GM04504 (cell line): ENCODE data around the gene COX7A1.
A peak's percentile ranks its signal among the peaks of the same experiment; 100 is the strongest.
"Not testable (repeated sequence)": the region's sequence is repeated elsewhere in the genome, so short reads cannot be mapped to it uniquely, and the experiment has no call there.

Source experiments
- DNase-seq: peaks from one replicate; pipeline ENCODE4 v3.0.0-alpha.2; 2012; ENCODE audit warnings: low read depth

The COX7A1 gene

DNA sequence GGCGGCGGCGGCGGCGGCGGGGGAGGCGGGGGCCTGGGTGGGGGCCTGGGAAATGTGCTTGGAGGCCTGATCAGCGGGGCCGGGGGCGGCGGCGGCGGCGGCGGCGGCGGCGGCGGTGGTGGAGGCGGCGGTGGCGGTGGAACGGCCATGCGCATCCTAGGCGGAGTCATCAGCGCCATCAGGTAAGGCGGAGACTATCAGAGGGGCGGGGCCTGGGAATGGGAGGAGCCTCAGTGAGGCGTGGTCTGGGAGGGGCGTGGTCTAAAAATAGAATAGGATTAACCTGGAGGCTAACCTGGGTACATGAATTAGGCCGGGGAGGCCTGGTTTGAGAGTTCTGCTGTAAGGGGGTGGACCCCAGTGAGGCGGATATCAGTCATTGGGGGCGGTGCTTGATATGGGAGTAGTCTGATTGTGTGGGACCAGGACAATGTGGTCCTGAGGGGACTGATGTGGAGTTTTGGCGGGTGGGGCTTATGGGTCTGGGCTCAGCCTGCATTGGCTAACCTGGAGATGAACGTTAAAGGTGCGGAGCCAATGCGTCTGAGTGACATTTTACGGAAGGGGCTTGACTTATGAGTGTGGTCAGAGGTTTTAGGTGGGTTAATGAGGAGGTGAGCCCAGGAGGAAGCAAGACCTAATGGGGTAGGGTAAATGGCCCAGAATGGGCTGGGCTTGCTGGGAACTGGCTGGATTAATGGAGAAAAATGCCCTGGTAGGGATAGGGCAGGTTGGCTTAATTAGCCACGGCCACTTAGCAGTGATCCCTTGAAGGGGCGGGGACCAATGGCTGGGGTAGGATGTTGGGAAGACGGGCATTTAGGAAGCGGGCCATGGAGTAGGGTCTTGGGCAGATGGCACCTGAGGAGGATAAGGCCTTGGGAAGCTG, 11.0 kb downstream of the COX7A1 start:
- DNase-seq: peak; percentile 61

DNA sequence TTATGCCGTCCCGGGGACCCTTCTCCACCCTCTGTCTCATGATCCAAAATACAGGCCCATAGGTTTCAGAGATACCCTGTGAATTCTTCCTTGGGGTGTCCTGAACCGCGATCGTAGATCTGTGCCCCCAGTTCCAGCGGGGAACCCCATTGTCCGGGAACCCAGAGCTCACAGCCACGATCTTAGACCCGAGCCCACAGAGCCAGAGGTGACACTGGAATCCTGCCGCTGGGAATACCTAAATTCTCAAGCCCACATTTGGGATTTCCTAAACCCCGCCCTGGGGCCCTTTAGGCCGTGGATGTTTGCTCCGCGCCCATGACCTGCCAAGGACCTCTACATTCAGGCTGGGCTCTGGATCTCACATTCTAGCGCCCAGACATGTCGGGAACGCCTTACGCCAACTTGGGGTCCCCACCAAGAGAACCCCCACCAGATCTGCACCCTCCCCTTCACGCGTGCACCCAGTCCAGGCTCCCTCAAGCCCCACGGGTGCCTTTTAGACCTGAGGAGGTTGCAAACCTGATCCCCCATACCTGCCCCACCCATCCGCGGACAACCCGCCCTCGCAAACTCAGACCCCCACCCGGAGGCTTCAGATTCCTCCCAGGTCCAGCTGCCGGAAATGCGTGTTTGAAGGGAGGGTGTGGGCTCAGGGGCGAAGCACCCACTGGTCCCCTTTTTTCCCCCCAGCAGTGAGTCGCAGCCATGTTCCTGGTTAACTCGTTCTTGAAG, 11.8 kb downstream of the COX7A1 start:
- no peak for DNase-seq

DNA sequence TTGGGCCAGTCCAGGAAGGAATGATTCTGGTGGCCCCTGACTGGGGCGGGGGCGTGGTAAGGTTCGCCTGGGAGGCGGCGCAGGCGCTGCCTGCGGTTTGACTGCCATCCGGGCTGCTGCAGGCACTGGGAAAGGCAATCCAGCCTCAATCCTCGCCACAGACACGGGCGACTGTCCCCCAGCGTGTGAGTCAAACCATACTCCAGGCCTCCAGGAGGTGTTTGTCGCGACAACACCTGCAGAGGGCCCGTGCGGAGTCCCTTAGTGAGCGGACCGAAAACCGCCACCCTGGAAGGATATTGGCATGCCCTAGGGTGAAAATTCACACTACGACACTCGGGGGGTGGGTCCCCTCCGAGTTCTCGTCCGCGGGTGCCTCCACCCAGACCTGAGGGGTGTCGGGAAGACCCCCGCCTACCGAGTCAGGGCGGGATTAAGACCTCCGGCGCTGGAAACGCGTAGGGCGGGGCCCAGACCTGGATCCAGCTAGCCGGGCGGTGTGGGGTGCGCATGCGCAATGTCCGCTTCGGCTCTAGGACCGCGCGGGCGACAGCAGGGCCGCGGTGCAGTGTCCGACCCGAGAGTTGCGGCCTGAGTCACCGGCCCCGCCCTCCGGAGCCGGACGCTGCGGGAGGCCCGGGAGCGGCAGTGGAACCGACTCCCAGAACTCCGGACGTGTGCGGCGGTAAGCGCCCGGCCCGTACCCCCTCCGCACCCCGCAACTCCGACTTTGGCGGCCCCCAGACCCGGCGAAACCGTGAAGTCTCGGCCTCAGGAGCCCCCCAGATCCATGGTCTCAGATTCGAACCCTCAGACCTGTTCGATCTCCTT, 12.6 kb downstream of the COX7A1 start, which contains the start of gene CAPNS1:
Gene CAPNS1 (plus strand): TSS at position 594 of the 831 bp plus-strand sequence. CDS start 946 bp downstream, outside the sequence.
- DNase-seq: peak; percentile 90

GRCh38 chr19:36139120-36139472, 13.2 kb downstream of the COX7A1 start:
- no peak for DNase-seq

DNA sequence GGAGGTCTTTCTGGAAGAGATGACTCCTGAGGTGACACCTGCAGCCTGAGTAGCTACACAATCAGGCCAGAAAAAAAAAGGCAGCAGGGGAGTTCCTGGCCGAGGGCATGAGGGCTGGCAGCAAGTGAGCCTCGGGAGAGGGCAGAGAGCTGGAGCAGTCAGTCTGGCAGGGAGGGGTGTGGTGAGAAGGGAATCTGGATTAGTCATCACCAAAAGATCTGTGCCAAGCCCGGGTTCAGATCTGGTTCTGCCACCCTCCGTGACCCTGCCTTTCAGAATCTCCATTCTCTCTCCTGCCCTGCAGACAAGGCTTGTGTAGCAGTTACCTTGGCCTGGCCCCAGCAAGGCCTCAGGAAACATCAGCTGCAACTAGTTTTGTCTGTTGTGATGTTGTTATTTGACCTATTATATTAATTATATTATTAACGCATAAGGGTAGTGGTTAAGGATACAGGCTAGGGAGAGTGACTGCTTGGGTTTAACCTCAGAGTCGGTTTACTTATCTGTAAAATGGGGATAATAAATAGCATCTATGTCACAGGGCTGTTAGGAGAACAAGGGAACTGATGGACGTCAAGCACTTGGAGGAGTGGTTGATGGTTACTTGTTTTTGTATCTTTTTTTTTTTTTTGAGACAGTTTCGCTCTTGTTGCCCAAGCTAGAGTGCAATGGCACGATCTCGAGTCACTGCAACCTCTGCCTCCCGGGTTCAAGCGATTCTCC, 15.1 kb downstream of the COX7A1 start:
- DNase-seq: no peak

DNA sequence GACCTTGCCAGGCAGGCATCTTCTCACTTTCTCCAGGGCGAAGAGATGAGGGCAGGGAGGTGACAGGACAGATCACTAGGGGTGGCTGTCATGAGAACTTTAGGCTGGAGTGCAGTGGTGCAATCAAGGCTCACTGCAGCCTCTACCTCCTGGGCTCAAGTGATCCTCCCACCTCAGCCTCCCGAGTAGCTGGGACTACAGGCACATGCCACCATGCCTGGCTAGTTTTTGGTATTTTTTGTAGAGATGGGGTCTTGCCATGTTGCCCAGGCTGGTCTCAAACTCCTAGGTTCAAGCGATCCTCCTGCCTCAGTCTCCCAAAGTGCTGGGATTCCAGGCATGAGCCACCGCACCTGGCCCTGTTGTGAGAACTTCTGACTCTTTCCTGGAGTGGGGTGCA, 17.4 kb downstream of the COX7A1 start:
- DNase-seq: not testable (repeated sequence)

DNA sequence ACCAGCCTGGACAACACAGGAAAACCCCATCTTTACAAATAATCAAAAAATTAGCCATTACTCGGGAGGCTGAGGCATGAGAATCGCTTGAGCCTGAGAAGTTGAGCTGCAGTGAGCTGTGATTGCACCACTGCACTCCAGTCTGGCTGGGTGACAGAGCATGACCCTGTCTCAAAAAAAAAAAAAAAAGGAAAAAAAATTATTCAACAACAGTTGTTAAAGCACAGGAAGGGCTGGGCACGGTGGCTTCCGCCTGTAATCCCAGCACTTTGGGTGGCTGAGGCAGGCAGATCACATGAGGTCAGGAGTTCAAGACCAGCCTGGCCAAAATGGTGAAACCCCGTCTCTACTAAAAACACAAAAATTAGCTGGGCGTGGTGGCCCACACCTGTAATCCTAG, 21.0 kb downstream of the COX7A1 start:
- not testable (repeated sequence) for DNase-seq

DNA sequence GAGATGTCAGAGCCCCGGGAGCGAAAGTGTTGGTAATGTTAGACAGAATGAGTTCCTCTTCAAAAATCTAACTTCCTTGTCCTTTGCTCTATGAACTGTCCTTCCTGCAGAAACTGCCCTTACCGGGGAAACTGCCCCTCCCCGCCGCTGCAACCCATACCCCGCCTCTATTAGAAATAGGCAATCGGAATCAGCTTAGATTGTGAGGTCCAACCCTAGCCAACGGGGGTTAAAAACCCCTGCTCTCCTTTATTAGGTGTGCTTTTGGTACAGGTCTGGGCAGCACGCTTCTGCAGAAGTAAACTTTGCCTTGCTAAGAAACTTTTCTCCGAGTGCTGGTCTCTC, 23.9 kb downstream of the COX7A1 start:
- no peak for DNase-seq

GRCh38 chr19:36125557-36125956, 26.7 kb downstream of the COX7A1 start:
- DNase-seq: no peak

- DNase-seq: no peak
Measured at GRCh38 chr19:36121486-36122124, 30.6 kb downstream of the COX7A1 start.

GRCh38 chr19:36120984-36121358, 31.3 kb downstream of the COX7A1 start:
- no peak for DNase-seq

DNA sequence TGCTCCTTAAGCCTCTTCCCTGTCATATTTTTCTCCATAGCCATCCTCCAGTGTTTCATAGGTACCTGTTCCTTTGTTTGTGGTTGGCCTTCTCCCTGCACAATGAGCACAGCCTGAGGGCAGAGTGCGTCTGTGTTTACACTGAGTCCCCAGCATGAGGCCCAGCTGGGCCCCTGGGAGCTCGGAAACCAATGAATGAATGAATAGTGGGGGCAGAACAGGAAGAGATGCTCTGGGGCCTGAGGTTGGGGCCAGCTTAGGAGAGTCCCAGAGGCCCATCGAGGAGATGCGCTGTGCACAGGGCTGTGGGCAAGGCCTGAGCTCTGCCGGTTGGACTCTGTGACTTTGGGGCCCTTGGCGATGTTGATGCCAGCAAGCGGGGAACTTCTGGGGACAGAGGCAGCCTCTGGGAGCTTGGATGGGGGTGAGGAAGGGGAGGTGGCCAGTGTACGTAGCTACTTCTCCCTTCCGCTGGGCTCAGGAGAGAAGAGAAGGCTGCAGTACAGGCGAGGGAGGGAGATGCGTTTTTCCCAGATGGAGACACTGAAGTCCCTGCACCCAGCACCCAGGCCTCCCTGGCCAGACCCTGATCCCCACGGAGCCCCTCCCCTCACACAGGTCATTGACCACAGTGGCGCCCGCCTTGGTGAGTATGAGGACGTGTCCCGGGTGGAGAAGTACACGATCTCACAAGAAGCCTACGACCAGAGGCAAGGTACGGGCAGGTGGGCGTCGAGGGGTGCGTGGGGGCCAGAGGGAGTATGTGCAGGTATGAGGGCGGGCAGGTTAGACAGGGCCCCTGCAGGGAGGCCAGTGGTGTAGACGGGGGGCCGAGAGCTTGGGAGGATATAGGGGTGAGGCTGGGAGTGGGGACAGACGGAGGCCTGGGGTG, 31.9 kb downstream of the COX7A1 start:
- no peak for DNase-seq

DNA sequence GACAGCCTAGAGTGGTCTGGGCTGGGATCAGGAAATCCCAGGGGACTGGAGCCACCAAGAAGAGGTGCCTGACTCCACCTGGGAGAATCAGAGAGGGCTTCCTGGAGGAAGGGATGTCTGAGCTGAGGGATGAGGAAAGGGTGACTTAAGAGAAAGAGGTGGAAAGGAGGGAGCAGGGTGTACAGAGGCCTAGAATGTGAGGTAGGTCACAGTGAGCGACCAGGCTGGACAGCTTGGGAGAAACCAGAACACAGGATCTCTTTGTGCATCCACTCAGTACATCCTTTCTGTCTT, 36.0 kb downstream of the COX7A1 start:
- DNase-seq: no peak

DNA sequence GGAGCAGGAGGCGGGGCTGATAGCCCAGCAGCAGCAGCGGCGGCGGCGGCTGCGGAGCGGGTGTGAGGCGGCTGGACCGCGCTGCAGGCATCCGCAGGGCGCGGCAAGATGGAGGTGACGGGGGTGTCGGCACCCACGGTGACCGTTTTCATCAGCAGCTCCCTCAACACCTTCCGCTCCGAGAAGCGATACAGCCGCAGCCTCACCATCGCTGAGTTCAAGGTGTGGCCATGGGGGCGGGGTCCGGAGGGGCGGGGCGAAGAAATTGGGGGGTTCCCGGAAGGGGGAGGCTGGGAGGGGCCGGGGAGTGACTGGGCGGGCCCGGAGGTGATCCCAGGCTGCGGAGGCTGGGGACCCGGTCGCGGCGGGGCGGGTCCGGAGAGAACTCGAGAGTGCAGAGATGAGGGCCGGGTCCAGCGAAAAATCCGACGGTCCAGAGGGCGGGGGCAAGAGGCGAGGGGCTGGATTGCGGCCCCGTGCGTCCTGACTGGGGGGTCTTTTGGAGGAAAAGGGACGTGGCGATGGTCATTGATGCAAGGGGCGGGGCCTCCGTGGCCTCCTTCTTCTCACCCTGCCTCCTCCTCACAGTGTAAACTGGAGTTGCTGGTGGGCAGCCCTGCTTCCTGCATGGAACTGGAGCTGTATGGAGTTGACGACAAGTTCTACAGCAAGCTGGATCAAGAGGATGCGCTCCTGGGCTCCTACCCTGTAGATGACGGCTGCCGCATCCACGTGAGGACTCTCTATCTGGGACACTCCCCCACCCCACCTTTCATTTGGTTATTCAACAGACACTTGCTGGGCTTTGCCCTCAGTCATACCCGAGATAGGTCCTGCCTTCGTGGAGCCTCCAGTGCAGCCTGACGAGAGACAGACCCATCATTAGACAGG, 36.5 kb downstream of the COX7A1 start, which contains the start of gene TBCB:
Gene TBCB (plus strand): TSS at position 16 of the 891 bp plus-strand sequence. CDS start 93 bp downstream, at position 109.
- no peak for DNase-seq

- DNase-seq: peak; percentile 100
Measured at GRCh38 chr19:36114721-36115452, 37.4 kb downstream of the COX7A1 start, which contains the start of gene POLR2I. Gene POLR2I, minus strand, starts transcription at chr19:36114875. Its CDS starts 19 bp downstream, at chr19:36114856.

GRCh38 chr19:36113894-36114720, 38.1 kb downstream of the COX7A1 start:
- no peak for DNase-seq

- DNase-seq: no peak
Measured at GRCh38 chr19:36113425-36113824, 38.8 kb downstream of the COX7A1 start.

DNA sequence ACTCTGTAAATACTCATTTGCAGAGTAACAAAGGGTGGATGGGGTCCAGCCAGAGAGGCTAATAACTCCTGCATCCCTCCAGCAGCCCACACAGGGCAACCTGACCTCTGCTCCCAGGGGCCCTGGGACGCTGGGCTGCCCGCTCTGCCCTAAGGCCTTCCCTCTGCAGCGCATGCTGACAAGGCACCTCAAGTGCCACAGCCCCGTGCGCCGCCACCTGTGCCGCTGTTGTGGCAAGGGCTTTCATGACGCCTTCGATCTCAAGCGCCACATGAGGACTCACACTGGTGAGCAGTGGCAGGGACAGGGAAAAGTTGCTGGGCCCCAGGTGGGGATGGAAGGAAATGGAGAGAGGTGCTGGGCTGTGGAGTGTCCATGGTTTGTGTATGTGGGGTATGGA, 39.6 kb downstream of the COX7A1 start:
- no peak for DNase-seq
